Measurements from ENCODE around the gene ABCC10. TPM values are rescaled to one million over a fixed set of nuclear protein-coding genes. Genes with fewer than 3 reads are reported as not detected.

ABCC10 gene
- total RNA-seq, 1 donor from 2014 or later = 19.1 TPM

DNA sequence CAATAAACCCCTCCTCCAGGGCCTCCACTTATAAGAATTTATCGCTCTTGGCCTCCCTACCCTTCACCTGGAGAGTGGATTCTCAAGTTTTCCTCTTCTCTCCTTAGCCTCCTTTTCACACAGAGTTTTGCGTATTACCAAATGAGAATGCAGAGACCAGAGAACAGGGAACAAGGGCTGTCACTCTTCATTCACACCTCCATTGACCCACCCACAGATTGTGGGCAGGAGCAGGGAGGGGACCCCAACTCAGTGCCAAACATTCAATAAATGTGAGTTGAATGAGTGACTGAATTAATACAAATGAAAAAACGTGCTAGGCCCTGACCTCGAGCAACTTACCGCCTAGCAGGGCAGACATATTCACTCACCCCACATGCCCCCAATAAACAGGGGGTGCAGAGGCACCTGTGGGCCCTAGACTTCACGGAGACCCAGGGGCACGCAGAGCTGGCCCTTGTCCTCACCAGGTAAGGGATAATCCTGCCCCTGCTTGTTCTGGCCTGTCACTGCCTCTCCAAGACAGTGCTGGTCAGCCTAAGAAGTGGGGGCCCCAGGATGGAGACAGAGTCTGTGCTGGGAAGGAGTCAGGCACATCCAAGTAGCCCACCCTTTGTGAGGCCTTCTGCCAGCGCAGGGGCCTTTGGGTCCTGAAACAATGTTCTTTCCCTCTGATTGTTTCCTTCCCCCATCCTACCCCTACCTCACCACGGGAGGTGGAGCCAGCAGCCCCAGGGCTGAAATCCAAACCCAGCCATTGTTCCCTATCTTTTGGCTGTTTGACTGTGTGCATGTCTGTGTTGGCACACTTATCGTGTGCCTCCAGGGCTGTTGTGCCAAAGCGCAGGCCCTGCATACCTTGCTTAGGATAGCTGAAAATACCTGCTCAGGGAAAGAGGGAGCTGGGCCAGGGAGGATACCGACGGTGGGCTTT is 41.7 kb downstream of the ABCC10 start:
- no peak for DNase-seq (ENCODE audit: low read depth)

DNA sequence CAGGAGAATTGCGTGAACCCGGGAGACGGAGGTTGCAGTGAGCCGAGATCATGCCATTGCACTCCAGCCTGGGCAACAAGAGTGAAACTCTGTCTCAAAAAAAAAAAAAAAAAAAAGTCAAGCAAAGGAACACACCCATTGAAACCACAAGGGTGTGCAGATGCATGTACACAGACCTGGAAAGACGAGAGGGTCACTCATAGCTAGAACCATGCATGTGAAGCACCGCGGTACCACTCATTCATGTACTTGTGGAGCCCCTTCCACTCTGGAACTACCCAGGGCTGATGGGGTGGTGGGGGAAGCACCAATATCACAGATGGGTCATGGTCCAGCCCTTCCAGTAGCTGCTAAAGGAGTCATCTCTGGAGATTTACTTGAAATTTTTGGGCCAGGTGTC is 42.6 kb downstream of the ABCC10 start:
- DNase-seq (ENCODE audit: low read depth) = no peak

DNA sequence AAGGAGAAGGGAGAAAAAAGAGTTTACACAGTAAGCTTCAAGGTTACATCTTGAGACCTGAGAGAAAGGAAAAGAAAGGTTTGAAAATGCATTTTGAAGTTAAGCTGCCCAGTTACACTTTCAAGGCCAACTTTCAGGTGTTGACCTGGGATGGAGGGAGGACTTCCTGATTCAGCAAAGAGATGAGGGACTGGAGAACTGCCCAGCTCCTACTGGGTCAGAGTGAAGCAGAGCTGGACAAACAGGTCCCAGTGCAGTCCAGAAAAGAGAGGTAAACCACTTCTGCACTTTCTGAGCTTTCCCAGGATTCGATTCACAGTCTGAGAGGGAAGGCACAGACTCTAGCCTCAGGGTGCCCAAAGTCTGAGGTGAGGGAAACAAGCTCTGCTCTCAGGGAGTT is 44.1 kb downstream of the ABCC10 start:
- DNase-seq (ENCODE audit: low read depth) = no peak

DNA sequence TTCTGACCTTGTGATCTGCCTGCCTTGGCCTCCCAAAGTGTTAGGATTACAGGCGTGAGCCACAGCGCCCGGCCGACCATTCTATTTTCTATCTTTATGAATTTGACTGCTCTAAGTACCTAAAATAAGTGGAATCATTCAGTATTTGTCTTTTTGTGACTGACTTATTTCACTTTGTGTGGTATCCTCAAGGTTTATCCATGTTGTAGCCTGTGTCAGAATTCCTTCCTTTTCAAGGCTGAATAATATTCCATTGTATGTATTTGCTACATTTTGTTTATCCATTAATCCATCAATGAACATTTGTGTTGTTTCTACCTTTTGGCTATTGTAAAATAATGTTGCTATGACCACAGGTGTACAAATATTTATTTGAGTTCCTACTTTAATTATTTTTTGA is 45.2 kb downstream of the ABCC10 start:
- no peak for DNase-seq (ENCODE audit: low read depth)

DNA sequence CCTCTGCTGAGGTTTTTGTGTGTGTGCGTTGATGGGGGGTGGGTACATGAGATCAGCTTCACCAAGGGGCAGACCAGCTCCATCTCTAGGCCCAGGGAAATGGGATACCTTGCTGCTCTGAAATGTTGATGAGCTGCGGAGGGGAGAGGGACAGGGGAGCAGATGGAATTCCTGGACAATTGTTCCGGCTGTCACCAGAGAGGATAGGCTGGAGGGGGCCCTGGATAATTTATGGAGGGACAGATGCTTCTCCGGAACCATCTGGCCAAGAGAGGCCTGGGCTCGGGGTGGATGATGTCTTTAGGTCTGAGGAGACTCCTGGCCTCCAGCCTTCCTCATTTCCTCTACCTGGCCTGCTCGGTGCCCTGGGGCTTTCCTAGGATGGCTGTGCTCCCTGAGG is 48.2 kb downstream of the ABCC10 start:
- DNase-seq (ENCODE audit: low read depth) = no peak

DNA sequence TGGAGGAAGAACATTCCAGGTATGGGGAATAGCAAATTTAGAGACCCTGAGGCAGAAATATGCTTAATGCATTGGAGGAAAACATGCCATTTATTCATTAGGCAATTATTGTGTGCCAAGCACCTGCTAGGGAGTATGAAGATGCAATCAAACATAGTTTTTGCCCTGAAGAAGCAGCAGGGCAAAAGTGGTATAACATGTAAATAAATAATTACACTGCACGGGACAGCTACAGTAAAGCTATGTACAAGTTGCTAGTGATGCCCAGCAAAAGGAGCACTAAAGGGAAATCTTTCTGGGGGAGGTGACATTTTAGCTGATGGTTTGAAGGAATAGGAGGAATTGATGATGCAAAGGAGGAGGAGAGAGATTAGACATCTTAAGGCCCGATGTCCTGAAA is 49.4 kb downstream of the ABCC10 start:
- no peak for DNase-seq (ENCODE audit: low read depth)

DNA sequence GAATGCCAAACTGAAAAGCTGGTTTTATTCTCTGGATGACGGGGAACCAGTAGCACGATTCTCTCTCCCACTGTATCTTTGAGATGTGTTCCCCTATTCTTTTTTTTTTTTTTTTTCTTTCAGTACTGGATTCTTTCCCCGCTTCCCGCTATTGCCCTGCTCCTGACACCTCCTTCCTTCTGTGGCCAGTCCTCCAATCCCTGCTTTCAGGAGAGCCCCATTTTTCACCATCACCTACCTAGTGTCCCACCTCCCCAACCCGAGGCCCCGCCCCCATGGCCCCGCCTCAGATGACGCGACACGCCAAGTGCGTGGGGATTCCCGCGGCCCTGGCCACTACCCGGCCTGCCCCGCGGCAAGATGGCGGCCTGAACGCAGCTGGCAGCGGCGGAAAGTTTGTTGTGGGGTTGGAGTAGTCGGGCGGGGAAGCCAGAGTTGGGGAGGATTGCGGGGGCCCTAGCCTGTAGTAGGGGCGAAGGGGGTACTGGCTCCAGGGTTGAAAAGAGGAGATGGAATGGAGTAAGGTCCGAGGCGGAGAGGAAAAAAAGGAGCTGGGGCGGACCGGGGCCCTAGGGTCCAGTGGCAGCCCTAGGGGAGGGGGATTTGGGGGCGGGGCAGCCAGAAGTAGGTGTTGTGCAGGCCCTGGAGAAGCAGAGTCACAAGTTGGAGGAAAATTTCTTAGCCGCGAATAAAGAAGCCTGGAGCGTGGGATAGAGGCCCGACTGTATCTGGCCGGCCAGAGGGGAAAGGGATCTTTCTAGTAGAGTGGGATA is 50.1 kb downstream of the ABCC10 start, which contains the start of gene TJAP1:
TSS of gene TJAP1 (plus strand) at position 336 of the 773 bp plus-strand sequence. CDS start 21,432 bp downstream, outside the sequence.
- DNase-seq (ENCODE audit: low read depth) = peak; percentile 79

DNA sequence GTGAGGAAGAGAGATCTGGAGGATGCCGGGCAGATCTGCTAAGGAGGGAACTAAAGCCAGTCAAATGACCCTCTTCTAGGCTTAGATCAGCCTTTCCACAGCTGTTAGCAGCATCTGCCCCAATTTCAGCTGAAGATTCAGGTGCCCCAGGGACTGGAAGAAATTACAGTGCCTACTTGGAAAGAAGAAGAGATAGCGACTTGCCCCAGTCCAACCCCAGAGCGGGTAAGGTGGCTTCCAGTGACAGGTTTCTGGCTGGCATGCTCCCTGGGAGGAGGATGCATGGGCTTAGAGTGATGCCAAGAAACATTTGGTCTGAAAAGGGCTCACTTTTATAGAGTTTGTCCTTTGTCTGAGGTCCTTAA is 50.6 kb downstream of the ABCC10 start:
- DNase-seq (ENCODE audit: low read depth) = no peak

DNA sequence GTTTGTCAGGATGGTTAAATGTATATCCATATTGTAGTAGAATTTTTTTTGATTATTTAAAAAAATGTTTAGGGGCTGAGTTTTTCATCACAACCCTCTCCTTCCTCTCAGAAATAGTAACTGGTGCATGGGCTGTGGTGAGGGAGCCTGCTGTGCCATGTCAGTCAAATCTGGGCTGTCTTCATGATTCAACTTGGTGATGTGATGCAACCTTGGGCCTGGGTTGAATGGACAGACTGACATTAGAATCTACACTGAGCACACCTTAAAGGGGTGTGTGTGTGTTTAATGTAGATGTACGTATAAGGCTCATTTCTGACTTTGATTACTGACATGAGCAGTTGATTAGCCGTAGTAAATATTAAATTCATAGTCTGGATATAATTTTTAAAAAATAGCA is 53.7 kb downstream of the ABCC10 start:
- peak; percentile 40 for DNase-seq (ENCODE audit: low read depth)

DNA sequence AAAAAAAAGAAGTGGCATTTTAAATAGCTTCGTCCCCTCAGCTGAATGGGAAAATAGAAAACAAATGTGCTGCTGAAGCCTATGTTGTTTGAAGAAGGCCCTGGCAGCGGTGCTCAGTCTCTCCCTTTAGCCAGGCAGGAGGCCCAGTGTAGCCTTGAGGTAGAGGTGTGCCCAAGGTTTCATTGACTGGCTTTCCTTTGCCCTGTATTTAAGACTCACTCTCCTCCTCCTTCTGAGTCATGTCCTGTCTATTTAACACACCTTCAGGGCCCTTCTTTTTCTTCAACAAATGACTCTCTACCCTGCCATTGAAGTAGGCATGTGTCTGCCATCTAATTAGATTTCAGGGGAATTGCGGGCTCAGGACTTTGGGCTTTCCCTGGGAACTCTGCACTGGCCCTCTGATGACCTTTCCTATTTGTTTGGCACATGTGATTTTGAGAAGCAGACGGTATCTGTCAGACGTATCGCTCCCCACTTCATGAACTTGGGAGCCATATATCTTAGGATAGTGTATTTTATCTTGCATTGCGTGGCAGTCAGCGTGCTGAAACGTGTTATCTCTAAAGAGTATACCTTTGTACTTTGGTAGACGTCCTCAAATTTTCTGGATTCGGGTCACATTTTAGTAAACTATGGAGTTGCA is 54.4 kb downstream of the ABCC10 start:
- peak; percentile 77 for DNase-seq (ENCODE audit: low read depth)

DNA sequence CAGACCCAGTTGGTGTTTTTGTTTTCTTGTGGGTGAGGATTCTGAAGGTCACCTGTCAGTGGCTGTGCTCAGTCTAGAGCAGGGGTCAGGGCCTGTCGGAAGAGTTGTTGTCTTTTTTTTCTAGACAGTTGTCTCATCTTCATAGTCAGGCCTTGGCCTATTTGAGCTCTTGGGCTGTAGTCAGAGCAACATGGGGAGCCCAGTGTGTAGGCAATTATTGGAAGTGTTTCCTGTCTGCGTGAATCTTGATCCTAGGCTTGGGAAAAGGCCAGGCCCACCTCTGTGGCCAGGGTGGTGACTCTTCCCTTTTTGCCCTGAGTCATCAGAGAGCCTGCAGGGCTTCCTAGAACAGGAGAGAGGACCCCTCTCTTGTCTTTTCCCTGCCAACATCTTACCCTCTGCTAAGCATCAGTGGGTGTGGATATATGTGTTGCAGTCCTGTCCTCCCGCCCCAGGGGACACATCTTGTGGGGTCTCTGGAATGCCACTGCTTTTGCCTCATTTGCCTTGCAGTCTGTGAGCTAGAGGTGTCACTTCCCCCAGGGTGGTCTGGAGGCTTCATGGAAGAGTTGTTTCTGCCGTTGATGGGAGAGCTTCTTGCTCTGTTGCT is 61.4 kb downstream of the ABCC10 start:
- no peak for DNase-seq (ENCODE audit: low read depth)

DNA sequence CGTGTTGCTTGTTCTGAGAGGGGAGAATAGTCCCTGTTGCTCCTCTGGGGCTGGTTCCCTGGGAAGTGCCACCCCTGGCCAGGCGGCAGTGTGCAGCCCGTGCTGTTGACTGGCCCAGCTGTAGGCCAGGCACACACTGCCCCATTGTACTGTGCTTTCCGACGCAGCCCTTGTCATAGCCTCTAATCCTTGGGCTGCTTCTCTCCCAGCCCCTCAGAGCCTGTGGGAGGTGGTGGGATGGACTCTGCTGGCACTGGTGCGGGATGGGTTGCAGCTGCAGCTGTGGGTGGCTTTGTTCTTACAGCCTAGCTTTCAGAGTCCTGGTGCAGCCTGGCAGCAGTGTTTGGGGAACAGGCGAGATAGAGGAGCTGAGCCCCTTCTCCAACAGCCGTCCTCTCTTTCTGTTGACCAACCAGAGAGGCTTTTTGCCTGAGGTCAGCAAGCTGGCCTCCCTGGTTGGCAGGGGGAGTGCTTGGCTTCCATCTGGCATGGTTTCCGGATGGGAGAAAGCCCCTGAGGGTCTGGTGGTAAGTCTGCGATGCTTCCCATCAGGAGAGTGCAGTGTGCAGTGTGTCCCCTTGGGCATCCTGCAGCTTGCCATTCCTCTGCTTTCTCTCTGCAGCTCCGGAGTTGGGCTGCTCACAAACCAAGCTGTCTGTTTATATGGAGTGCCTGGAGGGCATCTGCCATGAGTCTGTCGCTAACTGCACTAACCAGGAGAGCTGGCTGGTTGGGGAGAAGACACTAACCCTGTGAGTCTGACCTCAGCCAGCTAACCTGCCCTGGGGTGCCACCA is 62.1 kb downstream of the ABCC10 start:
- no peak for DNase-seq (ENCODE audit: low read depth)

DNA sequence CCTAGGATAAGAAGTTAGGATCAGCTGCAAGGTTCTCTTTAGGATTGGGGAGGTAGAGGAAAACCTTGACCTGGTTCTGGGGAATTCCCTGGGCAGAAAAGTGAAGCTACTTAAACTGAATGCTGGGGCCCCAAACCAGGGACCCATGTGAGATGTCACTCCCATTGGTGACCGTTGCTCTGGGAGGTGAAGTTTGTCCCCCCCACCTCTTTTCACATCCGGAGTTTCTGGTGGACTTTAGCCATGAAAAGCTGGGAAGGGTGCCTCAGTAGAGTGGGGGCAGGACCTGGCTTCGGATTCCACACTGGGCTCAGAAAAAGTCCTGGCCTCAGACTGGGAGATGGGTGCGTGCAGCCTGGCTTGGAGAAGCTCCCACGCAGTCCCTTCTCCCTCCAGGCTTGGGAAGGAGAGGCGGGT is 63.2 kb downstream of the ABCC10 start:
- no peak for DNase-seq (ENCODE audit: low read depth)

DNA sequence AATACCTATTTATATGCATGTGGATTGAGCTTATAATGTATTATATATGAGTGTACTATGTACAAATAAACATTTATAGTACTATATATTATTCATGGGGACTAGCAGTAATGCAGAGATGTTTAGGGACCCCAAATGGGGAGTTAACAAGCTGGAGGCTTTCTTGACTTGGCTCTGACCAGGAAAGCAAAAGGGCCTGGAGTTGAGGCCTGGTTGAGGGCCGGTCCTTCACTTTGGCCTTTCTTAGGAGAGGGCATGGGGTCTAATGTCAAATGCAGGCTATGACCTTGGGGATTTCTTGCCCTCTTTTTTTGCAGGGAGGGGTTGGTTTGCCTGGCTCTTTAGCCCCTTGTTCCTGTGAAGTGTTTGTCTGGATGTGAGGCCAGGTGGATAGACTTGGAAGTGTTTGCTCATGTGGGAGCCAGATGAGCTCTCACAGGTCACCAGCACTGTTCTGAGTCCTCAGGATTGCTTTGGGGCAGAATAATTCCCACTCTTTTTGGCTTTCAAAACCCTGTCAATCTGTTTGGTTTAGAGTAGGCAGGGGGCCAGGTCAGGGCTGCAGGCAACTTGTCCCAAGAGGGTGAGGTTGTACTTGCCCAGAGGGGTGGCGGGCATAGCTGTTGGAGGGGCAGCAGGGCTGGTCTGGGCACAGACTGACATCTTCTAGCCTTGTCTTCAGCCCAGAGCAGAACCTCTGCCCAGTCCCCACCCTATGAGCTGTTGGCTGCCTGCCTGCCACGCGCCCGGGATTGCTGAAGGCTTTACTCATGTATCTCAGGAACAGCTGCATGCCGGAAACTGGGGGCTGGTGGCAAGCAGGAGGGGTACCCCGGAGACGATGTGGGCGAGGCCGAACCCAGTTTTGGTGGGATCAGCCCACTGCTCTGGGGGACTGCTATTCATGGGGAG is 64.7 kb downstream of the ABCC10 start:
- DNase-seq (ENCODE audit: low read depth) = peak; percentile 50

DNA sequence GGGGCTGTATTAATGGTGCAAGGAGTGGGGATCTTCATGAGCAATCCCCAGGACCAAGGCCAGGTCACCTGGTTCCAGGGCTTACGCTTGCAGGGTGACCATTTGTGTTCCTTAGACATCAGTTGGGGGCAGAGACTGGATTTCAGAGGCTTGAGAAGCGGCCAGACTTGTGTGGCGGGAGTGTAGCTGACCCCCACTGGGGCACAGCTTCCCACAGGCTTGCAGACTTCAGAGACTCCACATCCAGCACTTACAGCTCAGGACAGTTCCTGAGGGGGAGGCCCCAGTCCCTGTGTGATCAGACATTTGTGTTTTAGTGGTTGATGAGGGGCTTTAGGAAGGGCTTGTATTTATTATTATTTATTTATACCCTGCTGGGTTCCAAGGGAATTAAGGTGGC is 65.3 kb downstream of the ABCC10 start:
- no peak for DNase-seq (ENCODE audit: low read depth)

DNA sequence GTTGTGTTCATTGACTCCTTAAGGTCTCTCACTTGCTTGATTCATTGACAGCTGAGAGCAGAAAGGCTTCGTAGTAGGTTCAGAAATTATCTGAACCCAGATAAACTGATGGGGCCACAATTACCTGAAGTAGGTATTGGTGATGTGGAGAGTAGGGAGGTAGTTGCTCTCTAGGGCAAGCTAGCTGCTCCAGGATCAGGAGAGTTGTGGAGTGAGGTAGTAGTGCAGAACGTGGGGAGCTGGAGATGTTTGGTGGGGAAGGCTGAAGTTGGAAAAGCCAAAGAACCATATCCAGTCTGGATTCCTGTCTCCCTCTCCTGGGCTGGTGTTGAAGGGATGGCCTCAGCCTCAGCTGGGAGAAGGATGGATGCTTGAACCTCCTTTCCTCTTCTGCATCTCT is 65.9 kb downstream of the ABCC10 start:
- no peak for DNase-seq (ENCODE audit: low read depth)

DNA sequence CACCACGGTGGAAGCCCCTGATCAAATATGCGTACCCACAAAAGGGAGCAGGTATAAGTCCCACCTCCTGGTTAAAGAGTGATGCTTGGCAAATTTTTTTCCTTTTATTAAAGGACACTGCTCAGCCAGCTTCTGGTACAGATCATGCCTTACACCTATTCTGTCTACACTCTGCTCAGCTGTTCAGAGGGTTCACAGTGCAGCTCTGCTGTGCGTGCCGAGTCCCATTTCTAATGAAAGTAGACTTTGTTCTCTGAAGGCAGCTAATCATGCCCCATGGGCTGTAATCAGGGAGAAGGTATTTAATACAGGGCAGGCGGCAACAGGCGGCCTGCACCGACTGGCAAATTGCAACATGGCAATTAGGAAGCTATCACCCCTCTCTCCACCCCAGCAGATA is 66.5 kb downstream of the ABCC10 start:
- no peak for DNase-seq (ENCODE audit: low read depth)

DNA sequence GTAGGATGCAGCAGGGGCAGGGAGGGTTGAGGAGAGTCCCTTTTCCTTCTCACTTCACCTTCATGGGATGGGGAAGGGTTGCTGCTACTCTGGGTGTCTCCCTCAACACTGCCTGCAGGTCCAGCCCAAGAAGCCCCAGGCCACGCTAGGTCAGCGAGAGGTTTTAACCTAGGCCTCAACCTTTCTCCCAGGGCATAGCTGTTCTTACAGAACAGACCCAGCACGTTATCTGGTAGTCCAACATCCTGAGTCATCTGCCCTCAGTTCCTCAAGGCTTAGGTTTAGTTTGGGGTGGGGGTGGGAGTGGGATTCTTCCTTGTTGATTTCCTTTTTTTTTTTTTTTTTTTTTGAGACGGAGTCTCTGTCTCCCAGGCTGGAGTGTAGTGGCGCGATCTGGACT is 67.0 kb downstream of the ABCC10 start:
- no peak for DNase-seq (ENCODE audit: low read depth)

DNA sequence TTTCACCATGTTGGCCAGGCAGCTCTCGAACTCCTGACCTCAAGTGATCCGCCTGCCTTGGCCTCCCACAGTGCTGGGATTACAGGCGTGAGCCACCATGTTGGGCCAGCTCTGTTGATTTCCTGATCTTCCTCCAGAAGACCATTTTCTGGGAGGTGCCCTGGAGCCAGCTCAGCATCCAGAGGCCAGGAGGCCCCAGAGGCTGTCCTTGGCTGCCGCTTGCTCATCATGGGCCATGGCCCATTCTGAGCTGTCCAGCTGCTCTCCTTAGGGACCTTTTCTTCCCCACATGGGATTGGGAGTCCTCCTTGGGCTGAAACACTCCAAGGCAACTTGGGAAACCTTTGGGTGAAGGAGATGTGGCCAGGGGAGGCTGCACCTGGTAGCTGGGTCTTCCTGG is 67.4 kb downstream of the ABCC10 start:
- no peak for DNase-seq (ENCODE audit: low read depth)

DNA sequence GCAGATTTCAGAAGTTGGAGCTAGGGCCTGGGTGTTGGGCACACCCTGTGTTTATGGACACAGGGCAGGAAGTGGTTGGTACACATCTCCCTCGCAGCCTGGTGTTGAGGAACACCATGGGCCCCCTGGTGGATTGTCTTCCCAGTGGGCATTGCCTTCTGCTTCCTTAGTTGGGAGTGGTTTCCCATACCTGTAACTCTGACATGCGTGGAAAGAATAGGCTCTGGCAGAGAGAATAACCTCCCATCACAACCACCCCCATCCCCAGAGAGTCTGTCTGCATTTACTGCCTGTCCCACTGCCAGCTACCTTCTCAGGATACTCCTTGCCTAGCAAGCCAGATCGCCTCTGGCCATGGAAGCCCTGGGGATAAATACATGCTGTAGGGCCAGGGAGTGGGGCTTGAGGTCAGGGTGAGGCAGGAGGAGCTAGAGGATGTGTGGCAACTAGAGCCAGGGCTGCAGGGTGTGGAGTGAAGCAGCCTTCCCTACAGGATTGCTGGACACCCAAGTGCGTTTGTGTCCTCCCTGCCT is 68.1 kb downstream of the ABCC10 start:
- no peak for DNase-seq (ENCODE audit: low read depth)

All from renal cortical epithelial cell (primary cell).